Panc1 (cell line): ENCODE measurements around the gene FRMD4A. TPM values are rescaled to one million over a fixed set of nuclear protein-coding genes. Genes with fewer than 3 reads are reported as not detected.

Experiments
- ATAC-seq: fragments of 200-7000 bp; cut with Tn5 transposase; 2 replicates; pipeline ENCODE4 v1.9.1; 2020; ENCODE audit warnings: mild to moderate bottlenecking, moderate library complexity
- BruUV-seq: library from RNA; stranded (reverse); fragments of 400-500 nt; replicated peaks from 2 replicates; lab custom pipeline; 2021; lab: Mats Ljungman, UMichigan
- CTCF ChIA-PET: fragments of 300-600 bp; sonication (Branson Sonifier 250); formaldehyde crosslinking; loops from one replicate; lab custom pipeline; 2022; ENCODE audit warnings: antibody characterized with exemption; lab: Charles Lee
- POLR2A ChIA-PET: fragments of 300-600 bp; sonication (Branson Sonifier 250); formaldehyde crosslinking; loops from one replicate; lab custom pipeline; 2022; ENCODE audit warnings: antibody characterized with exemption; lab: Charles Lee
- DNase-seq: peaks from one replicate; pipeline ENCODE4 v3.0.0-alpha.2; 2010; ENCODE audit warnings: low read depth, low spot score
- H3K27ac ChIP-seq: 2 replicates; pipeline ENCODE4 v1.5.1; 2011; ENCODE audit warnings: mild to moderate bottlenecking, low read length, inconsistent platforms
- H3K27me3 ChIP-seq: fragments of 200-500 bp; sonication (Bioruptor generic); 2 replicates; pipeline ENCODE4 v1.6.0; 2014; ENCODE audit warnings: low read length, inconsistent platforms; ENCODE audit not compliant: control insufficient read depth, insufficient read depth
- H3K36me3 ChIP-seq: fragments of 200-500 bp; sonication (Bioruptor generic); 2 replicates; pipeline ENCODE4 v1.5.1; 2014; ENCODE audit warnings: inconsistent platforms, mild to moderate bottlenecking, low read length, moderate library complexity; ENCODE audit not compliant: control insufficient read depth, insufficient read depth
- H3K4me1 ChIP-seq: 2 replicates; pipeline ENCODE4 v1.5.1; 2011; ENCODE audit warnings: inconsistent platforms, mild to moderate bottlenecking, low read length, moderate library complexity; ENCODE audit not compliant: control insufficient read depth, insufficient read depth
- H3K4me3 ChIP-seq, 2 experiments: 2 replicates each; pipeline ENCODE4 v1.5.1; 2011 to 2012; ENCODE audit warnings: low read depth in 2 of 2, low read length in 2 of 2, mild to moderate bottlenecking in 2 of 2, inconsistent platforms in 1 of 2, moderate library complexity in 1 of 2
- H3K9me3 ChIP-seq: fragments of 200-500 bp; sonication (Bioruptor generic); 2 replicates; pipeline ENCODE4 v1.5.1; 2014; ENCODE audit warnings: low read depth, mild to moderate bottlenecking, inconsistent platforms, low read length, moderate library complexity; ENCODE audit not compliant: control insufficient read depth, insufficient read depth
- POLR2AphosphoS5 ChIP-seq: IDR thresholded peaks from 2 replicates; pipeline ENCODE4 v1.6.1; 2012; ENCODE audit warnings: mild to moderate bottlenecking, low read depth, low read length, moderate library complexity
- SIN3A ChIP-seq: IDR thresholded peaks from 2 replicates; pipeline ENCODE4 v1.6.1; 2012; ENCODE audit warnings: low read depth, mild to moderate bottlenecking, low read length, moderate library complexity, borderline replicate concordance; ENCODE audit not compliant: insufficient read depth
- TCF7L2 ChIP-seq: IDR thresholded peaks from 2 replicates; pipeline ENCODE4 v1.6.1; 2011; ENCODE audit warnings: mild to moderate bottlenecking, low read depth, low read length, inconsistent platforms
- in situ Hi-C: cut with HindIII; loops from 2 replicates; pipeline ENCODE4 v1.10.0; 2016; ENCODE audit warnings: low sequenced_read_pairs, low pct_unique_long_range_greater_than_20kb
- intact Hi-C: fragments of 100-400 bp; cut with micrococcal nuclease; formaldehyde crosslinking; loops from one replicate; pipeline ENCODE4 v1.10.0; 2022; ENCODE audit not compliant: unreplicated experiment
- total RNA-seq: library from RNA; stranded (reverse); gene quantifications from one replicate; pipeline ENCODE4 v1.2.1, GENCODE V29; 2021; ENCODE audit not compliant: unreplicated experiment
- TF ChIP-seq, protein P1 (sequence below), 2 experiments: IDR thresholded peaks; 2 replicates each; pipeline ENCODE4 v1.6.1; 2011 to 2012; ENCODE audit warnings: low read depth in 2 of 2, control low read depth in 1 of 2, low read length in 1 of 2, mild to moderate bottlenecking in 1 of 2, moderate library complexity in 1 of 2; ENCODE audit not compliant: insufficient read depth in 1 of 2
- TF ChIP-seq, protein P2 (sequence below): fragments of 450-650 bp; IDR thresholded peaks from 2 replicates; pipeline ENCODE4 v1.5.1; 2017; ENCODE audit warnings: mild to moderate bottlenecking

The FRMD4A gene
- total RNA-seq, 1 experiment from 2014 or later = 7.1 TPM

DNA sequence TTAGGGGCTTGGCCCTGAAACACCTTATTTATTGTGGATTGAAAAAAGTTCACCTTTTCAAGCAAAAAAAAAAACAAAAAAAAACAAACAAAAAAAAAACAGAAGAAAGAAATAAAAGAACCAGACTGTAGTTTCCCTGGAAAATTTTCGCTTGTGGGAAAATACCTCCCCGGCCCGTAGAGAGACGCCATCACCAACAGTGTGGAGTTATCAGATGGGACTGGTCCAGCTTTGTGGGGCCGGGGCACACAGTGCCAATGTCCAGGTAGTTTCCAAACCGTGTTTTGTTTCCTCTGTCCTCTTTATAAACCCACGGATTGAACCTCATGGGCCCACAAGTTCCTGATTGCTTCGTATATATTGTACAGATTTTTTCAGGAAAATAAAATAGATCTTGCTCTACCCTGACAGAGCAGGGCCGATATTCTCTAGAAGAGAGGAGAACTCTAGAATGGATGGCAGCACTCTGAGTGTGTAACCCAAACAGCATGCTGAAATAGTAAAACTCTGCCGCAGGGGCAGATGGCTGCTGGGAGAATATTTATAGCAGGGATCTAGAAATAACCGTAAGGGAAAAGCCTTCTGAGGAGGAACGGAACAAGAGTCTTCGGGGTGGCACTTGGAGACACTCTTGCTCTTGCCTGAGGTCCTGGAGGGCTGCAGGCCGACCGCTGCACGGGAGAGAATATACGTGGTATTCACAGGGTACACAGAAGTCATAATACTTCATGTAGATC lies 241.0 kb downstream of the FRMD4A start:
- no TSS peak for BruUV-seq
- TF ChIP-seq TCF7L2 (no peak), POLR2AphosphoS5 (no peak), SIN3A (no peak)
- TF ChIP-seq, protein P1, sequence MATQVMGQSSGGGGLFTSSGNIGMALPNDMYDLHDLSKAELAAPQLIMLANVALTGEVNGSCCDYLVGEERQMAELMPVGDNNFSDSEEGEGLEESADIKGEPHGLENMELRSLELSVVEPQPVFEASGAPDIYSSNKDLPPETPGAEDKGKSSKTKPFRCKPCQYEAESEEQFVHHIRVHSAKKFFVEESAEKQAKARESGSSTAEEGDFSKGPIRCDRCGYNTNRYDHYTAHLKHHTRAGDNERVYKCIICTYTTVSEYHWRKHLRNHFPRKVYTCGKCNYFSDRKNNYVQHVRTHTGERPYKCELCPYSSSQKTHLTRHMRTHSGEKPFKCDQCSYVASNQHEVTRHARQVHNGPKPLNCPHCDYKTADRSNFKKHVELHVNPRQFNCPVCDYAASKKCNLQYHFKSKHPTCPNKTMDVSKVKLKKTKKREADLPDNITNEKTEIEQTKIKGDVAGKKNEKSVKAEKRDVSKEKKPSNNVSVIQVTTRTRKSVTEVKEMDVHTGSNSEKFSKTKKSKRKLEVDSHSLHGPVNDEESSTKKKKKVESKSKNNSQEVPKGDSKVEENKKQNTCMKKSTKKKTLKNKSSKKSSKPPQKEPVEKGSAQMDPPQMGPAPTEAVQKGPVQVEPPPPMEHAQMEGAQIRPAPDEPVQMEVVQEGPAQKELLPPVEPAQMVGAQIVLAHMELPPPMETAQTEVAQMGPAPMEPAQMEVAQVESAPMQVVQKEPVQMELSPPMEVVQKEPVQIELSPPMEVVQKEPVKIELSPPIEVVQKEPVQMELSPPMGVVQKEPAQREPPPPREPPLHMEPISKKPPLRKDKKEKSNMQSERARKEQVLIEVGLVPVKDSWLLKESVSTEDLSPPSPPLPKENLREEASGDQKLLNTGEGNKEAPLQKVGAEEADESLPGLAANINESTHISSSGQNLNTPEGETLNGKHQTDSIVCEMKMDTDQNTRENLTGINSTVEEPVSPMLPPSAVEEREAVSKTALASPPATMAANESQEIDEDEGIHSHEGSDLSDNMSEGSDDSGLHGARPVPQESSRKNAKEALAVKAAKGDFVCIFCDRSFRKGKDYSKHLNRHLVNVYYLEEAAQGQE (IDR thresholded peaks at IDR 0.05; ENCODE audit: insufficient read depth in 1 of 2, low read depth in 2 of 2, low read length in 1 of 2) = no peak
- TF ChIP-seq, protein P2, sequence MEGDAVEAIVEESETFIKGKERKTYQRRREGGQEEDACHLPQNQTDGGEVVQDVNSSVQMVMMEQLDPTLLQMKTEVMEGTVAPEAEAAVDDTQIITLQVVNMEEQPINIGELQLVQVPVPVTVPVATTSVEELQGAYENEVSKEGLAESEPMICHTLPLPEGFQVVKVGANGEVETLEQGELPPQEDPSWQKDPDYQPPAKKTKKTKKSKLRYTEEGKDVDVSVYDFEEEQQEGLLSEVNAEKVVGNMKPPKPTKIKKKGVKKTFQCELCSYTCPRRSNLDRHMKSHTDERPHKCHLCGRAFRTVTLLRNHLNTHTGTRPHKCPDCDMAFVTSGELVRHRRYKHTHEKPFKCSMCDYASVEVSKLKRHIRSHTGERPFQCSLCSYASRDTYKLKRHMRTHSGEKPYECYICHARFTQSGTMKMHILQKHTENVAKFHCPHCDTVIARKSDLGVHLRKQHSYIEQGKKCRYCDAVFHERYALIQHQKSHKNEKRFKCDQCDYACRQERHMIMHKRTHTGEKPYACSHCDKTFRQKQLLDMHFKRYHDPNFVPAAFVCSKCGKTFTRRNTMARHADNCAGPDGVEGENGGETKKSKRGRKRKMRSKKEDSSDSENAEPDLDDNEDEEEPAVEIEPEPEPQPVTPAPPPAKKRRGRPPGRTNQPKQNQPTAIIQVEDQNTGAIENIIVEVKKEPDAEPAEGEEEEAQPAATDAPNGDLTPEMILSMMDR = no peak
- in situ Hi-C loops = no loop called here
- Histone ChIP-seq H3K4me1 (no peaks in the 10 kb centered on the region), H3K36me3 (no peaks in the 10 kb centered on the region), H3K9me3 (no peaks in the 10 kb centered on the region), H3K27ac (no peak overlapping the region), H3K4me3 (no peak overlapping the region), H3K27me3 (no peaks in the 10 kb centered on the region)
- ATAC-seq (no peak), DNase-seq (no peak)
- intact Hi-C loops = loop anchor here (10.0 kb wide), 1 partner anchor 305 kb away; no protein-coding TSS in a partner anchor
- POLR2A ChIA-PET = no interaction called here
- CTCF ChIA-PET = no interaction called here

GRCh38 chr10:14087566-14087965 lies 243.2 kb downstream of the FRMD4A start:
- no TSS peak for BruUV-seq
- intact Hi-C loops (no loop called here), in situ Hi-C loops (no loop called here)
- Histone ChIP-seq H3K27me3 (no peaks in the 10 kb centered on the region), H3K9me3 (no peaks in the 10 kb centered on the region), H3K4me3 (no peak overlapping the region), H3K36me3 (no peaks in the 10 kb centered on the region), H3K4me1 (no peaks in the 10 kb centered on the region), H3K27ac (no peak overlapping the region)
- TF ChIP-seq, protein P1 (IDR thresholded peaks at IDR 0.05; ENCODE audit: insufficient read depth in 1 of 2, low read depth in 2 of 2, low read length in 1 of 2) = no peak
- TF ChIP-seq, protein P2 = no peak
- TF ChIP-seq SIN3A (no peak), TCF7L2 (no peak), POLR2AphosphoS5 (no peak)
- no peak for ATAC-seq
- POLR2A ChIA-PET = no interaction called here
- CTCF ChIA-PET = no interaction called here
- DNase-seq = no peak
